LNCaP clone FGC (cell line): ENCODE data around the gene SLC39A11.
"Not testable (repeated sequence)": the region's sequence is repeated elsewhere in the genome, so short reads cannot be mapped to it uniquely, and the experiment has no call there.

Experiments used
- DNase-seq: peaks from one replicate; pipeline ENCODE4 v3.0.0-alpha.2; 2011; ENCODE audit warnings: low read depth
- H3K4me3 ChIP-seq: 2 replicates; pipeline ENCODE4 v1.5.1; 2011; ENCODE audit warnings: mild to moderate bottlenecking, low read depth, low read length, control low read depth
- CTCF ChIP-seq: IDR thresholded peaks from 2 replicates; pipeline ENCODE4 v1.5.1; 2012; ENCODE audit warnings: mild to moderate bottlenecking; ENCODE audit not compliant: control insufficient read depth, insufficient read depth; ENCODE audit errors: extremely low read depth

Gene SLC39A11

GRCh38 chr17:73135766-73136165, 43.3 kb upstream of the SLC39A11 start:
- no peak for TF ChIP-seq CTCF
- no peak for DNase-seq

GRCh38 chr17:73133911-73134649, 41.6 kb upstream of the SLC39A11 start:
- no peak overlapping the region for H3K4me3 ChIP-seq
- DNase-seq: no peak
- no peak for TF ChIP-seq CTCF

More at GRCh38 chr17:73135766-73136165, 43.3 kb upstream of the SLC39A11 start:
- H3K4me3 ChIP-seq: no peak overlapping the region

- TF ChIP-seq CTCF: no peak
- no peak for DNase-seq
- no peak overlapping the region for H3K4me3 ChIP-seq
These were observed 39.6 kb upstream of the SLC39A11 start for GRCh38 chr17:73132085-73132492.

- not testable (repeated sequence) for DNase-seq, H3K4me3 ChIP-seq
These were observed 39.0 kb upstream of the SLC39A11 start for GRCh38 chr17:73131439-73131838.

- no peak for TF ChIP-seq CTCF
- H3K4me3 ChIP-seq: no peak overlapping the region
- no peak for DNase-seq
These were observed 38.5 kb upstream of the SLC39A11 start for GRCh38 chr17:73130977-73131376.

- DNase-seq: no peak
- no peak for TF ChIP-seq CTCF
- no peak overlapping the region for H3K4me3 ChIP-seq
These were observed 36.0 kb upstream of the SLC39A11 start for GRCh38 chr17:73128496-73128895.

GRCh38 chr17:73126716-73127473, 34.4 kb upstream of the SLC39A11 start:
- no peak for DNase-seq
- H3K4me3 ChIP-seq: no peak overlapping the region
- no peak for TF ChIP-seq CTCF
